MM.1S (cell line): ENCODE data around the gene PIAS4.

Source experiments
- EZH2 ChIP-seq: fragments of 300-600 bp; sonication (generic); optimal IDR thresholded peaks from 2 replicates; pipeline ENCODE3; 2017; ENCODE audit warnings: low read depth, mild to moderate bottlenecking, antibody characterized with exemption, low read length, mixed read lengths
- EZH2phosphoT487 ChIP-seq: fragments of 300-600 bp; sonication (generic); IDR thresholded peaks from 2 replicates; pipeline ENCODE4 v1.6.1; 2018; ENCODE audit warnings: antibody characterized with exemption, low read length
- TF ChIP-seq, protein P1 (sequence below): fragments of 300-600 bp; sonication (generic); IDR thresholded peaks from 2 replicates; pipeline ENCODE4 v1.5.1; 2016; ENCODE audit warnings: antibody characterized with exemption, low read length, mixed read lengths

GRCh38 chr19:4029247-4029614 lies 21.7 kb downstream of the PIAS4 start:
- TF ChIP-seq EZH2: no peak
- TF ChIP-seq, protein P1, sequence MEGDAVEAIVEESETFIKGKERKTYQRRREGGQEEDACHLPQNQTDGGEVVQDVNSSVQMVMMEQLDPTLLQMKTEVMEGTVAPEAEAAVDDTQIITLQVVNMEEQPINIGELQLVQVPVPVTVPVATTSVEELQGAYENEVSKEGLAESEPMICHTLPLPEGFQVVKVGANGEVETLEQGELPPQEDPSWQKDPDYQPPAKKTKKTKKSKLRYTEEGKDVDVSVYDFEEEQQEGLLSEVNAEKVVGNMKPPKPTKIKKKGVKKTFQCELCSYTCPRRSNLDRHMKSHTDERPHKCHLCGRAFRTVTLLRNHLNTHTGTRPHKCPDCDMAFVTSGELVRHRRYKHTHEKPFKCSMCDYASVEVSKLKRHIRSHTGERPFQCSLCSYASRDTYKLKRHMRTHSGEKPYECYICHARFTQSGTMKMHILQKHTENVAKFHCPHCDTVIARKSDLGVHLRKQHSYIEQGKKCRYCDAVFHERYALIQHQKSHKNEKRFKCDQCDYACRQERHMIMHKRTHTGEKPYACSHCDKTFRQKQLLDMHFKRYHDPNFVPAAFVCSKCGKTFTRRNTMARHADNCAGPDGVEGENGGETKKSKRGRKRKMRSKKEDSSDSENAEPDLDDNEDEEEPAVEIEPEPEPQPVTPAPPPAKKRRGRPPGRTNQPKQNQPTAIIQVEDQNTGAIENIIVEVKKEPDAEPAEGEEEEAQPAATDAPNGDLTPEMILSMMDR: no peak
- TF ChIP-seq EZH2phosphoT487: no peak
